Peyer's patch (tissue), 4 donors: Measurements from ENCODE around the gene NR1H4.
"Not testable (repeated sequence)": the region's sequence is repeated elsewhere in the genome, so short reads cannot be mapped to it uniquely, and the experiment has no call there.

Experiments used
- POLR2A ChIP-seq, 2 donors: fragments of 450-650 bp; IDR thresholded peaks; one replicate each; pipeline ENCODE4 v1.5.1; 2017; ENCODE audit warnings: antibody characterized with exemption in 2 of 2, mild to moderate bottlenecking in 2 of 2, moderate library complexity in 2 of 2
- TF ChIP-seq, protein P1 (sequence below), 6 experiments: fragments of 450-650 bp in 4 of 6; fragments of 200-600 bp in 2 of 6; sonication (generic) in 1 of 6; IDR thresholded peaks; one replicate each; pipeline ENCODE4 v1.5.1; 2017 to 2019; ENCODE audit warnings: antibody characterized with exemption in 6 of 6, mild to moderate bottlenecking in 3 of 6, moderate library complexity in 1 of 6

DNA sequence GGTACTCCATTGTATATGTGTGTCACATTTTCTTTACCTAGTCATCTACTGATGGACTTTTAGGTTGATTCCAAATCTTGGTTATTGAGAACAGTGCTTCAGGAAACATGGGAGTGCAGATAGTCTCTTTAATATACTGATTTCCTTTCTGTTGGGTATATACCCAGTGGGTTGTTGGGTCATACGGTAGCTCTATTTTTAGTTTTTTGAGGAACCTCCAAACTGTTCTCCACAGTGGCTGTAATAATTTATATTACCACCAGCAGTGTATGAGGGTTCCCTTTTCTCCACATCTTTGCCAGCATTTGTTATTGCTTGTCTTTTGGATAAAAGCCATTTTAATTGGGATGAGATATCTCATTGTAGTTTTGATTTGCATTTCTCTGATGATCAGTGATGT is 129.3 kb downstream of the NR1H4 start:
- TF ChIP-seq, protein P1, sequence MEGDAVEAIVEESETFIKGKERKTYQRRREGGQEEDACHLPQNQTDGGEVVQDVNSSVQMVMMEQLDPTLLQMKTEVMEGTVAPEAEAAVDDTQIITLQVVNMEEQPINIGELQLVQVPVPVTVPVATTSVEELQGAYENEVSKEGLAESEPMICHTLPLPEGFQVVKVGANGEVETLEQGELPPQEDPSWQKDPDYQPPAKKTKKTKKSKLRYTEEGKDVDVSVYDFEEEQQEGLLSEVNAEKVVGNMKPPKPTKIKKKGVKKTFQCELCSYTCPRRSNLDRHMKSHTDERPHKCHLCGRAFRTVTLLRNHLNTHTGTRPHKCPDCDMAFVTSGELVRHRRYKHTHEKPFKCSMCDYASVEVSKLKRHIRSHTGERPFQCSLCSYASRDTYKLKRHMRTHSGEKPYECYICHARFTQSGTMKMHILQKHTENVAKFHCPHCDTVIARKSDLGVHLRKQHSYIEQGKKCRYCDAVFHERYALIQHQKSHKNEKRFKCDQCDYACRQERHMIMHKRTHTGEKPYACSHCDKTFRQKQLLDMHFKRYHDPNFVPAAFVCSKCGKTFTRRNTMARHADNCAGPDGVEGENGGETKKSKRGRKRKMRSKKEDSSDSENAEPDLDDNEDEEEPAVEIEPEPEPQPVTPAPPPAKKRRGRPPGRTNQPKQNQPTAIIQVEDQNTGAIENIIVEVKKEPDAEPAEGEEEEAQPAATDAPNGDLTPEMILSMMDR (IDR thresholded peaks at IDR 0.05) = not testable (repeated sequence)
- not testable (repeated sequence) for TF ChIP-seq POLR2A (IDR thresholded peaks at IDR 0.05)
